Measurements from ENCODE around the gene TCP11. TPM values are rescaled to one million over a fixed set of nuclear protein-coding genes. Genes with fewer than 3 reads are reported as not detected.
A peak's percentile ranks its signal among the peaks of the same experiment; 100 is the strongest.

TCP11 gene
- total RNA-seq = not detected
- not detected for polyA plus RNA-seq

- Mint-ChIP-seq H3K4me1 (peaks cover 0 to 14% (median 8%) of the 10 kb centered on the region in 4 donors), H3K36me3 (no peaks in the 10 kb centered on the region), H3K27ac (peak within 1 kb of the TSS in 2 of 3 donors; percentile 38 to 40), H3K4me3 (peak within 1 kb of the TSS in 3 of 4 donors; percentile 0 to 77 (median 71)), H3K9me3 (no peaks in the 10 kb centered on the region), H3K27me3 (peaks cover 11% of the 10 kb centered on the region)
- H3K27ac ChIP-seq (ENCODE audit: insufficient read depth, low read length, poor library complexity, severe bottlenecking) = no peak within 1 kb of the TSS
- peaks cover 12% of the 10 kb centered on the region for H3K4me1 ChIP-seq (ENCODE audit: control insufficient read depth, insufficient read depth, low read length, poor library complexity, severe bottlenecking)
- H3K4me3 ChIP-seq (ENCODE audit: low read depth, low read length) = no peak within 1 kb of the TSS
- H3K27me3 ChIP-seq (ENCODE audit: control insufficient read depth, insufficient read depth, low read length) = peaks cover 2% of the 10 kb centered on the region
- H3K36me3 ChIP-seq (ENCODE audit: control insufficient read depth, insufficient read depth, low read length) = no peaks in the 10 kb centered on the region
- DNase-seq = peak; percentile 4 to 62 (median 36)
- H3K9me3 ChIP-seq (ENCODE audit: control insufficient read depth in 2 of 2, low read length in 2 of 2) = no peaks in the 10 kb centered on the region
- ATAC-seq (ENCODE audit: low read depth in 2 of 2) = peak; percentile 40 to 53
These were observed at the start of gene TCP11 for GRCh38 chr6:35141007-35141655. TSS of gene TCP11 (minus strand) at chr6:35141339. CDS start at chr6:35140870, 469 bp downstream.

DNA sequence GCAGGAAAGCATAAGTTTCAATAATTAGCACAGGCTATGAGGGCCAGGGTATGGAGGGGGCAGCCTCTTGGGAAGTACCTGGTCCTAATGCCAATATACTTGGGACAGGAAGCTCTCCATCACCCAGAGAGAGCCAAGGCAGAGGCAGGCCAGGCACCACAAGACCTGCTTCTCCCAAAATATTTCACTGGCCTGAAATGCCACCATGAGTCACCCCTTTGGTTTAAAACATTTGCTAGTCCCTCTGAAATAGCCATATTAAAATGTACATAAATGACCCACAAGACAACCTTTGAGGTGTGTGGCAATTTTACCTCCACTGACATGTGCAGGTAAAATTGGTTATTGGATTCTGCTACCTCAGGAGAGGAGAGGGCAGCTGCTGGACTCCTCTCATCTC lies 49.2 kb upstream of the TCP11 start:
- H3K9me3 Mint-ChIP-seq = no peaks in the 10 kb centered on the region
- H3K27ac Mint-ChIP-seq = no peak overlapping the region
- H3K36me3 ChIP-seq (ENCODE audit: control insufficient read depth, insufficient read depth, low read length) = no peaks in the 10 kb centered on the region
- no peak overlapping the region for H3K4me3 Mint-ChIP-seq
- no peak for DNase-seq
- peaks cover 0 to 8% (median 1%) of the 10 kb centered on the region in 4 donors for H3K4me1 Mint-ChIP-seq
- no peak for ATAC-seq (ENCODE audit: low read depth in 2 of 2)
- H3K36me3 Mint-ChIP-seq = no peaks in the 10 kb centered on the region
- no peak overlapping the region for H3K27ac ChIP-seq (ENCODE audit: insufficient read depth, low read length, poor library complexity, severe bottlenecking)
- H3K4me1 ChIP-seq (ENCODE audit: control insufficient read depth, insufficient read depth, low read length, poor library complexity, severe bottlenecking) = no peaks in the 10 kb centered on the region
- no peaks in the 10 kb centered on the region for H3K9me3 ChIP-seq (ENCODE audit: control insufficient read depth in 2 of 2, low read length in 2 of 2)
- no peak overlapping the region for H3K4me3 ChIP-seq (ENCODE audit: low read depth, low read length)
- H3K27me3 Mint-ChIP-seq = peaks cover 9% of the 10 kb centered on the region
- H3K27me3 ChIP-seq (ENCODE audit: control insufficient read depth, insufficient read depth, low read length) = peaks cover 6% of the 10 kb centered on the region

DNA sequence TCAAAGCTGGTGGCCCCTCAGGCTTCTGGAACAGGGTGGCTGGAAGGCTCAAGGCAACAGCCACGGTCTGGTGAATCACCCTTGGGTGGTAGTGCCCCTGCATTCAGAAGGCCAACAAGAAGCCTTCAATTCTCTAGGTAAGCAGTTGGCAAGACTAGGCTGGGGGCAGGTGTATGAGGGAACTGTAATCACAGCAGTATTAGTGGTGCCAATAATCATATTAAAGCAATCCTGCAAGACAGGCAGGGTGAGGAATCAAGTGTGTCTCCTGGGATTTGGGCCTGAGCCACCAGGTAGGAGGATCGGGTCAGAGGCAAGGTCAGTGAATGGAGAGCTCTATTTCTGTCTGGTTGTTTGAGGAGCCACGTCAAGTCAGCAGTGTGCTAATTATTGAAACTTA lies 47.7 kb upstream of the TCP11 start:
- Histone ChIP-seq H3K4me3 (ENCODE audit: low read depth, low read length) (no peak overlapping the region), H3K36me3 (ENCODE audit: control insufficient read depth, insufficient read depth, low read length) (no peaks in the 10 kb centered on the region), H3K27ac (ENCODE audit: insufficient read depth, low read length, poor library complexity, severe bottlenecking) (no peak overlapping the region), H3K9me3 (ENCODE audit: control insufficient read depth in 2 of 2, low read length in 2 of 2) (no peaks in the 10 kb centered on the region), H3K27me3 (ENCODE audit: control insufficient read depth, insufficient read depth, low read length) (peaks cover 10% of the 10 kb centered on the region), H3K4me1 (ENCODE audit: control insufficient read depth, insufficient read depth, low read length, poor library complexity, severe bottlenecking) (no peaks in the 10 kb centered on the region)
- H3K36me3 Mint-ChIP-seq = no peaks in the 10 kb centered on the region
- peaks cover 9% of the 10 kb centered on the region for H3K27me3 Mint-ChIP-seq
- ATAC-seq (ENCODE audit: low read depth in 2 of 2) (no peak), DNase-seq (no peak)
- H3K27ac Mint-ChIP-seq = no peak overlapping the region
- H3K4me1 Mint-ChIP-seq = peaks cover 0 to 4% (median 0%) of the 10 kb centered on the region in 4 donors
- H3K9me3 Mint-ChIP-seq = no peaks in the 10 kb centered on the region
- H3K4me3 Mint-ChIP-seq = no peak overlapping the region

GRCh38 chr6:35186571-35186970 lies 45.4 kb upstream of the TCP11 start:
- H3K36me3 Mint-ChIP-seq = no peaks in the 10 kb centered on the region
- peaks cover 0 to 6% (median 3%) of the 10 kb centered on the region in 4 donors for H3K4me1 Mint-ChIP-seq
- H3K4me3 Mint-ChIP-seq = no peak overlapping the region
- Histone ChIP-seq H3K4me3 (ENCODE audit: low read depth, low read length) (no peak overlapping the region), H3K27me3 (ENCODE audit: control insufficient read depth, insufficient read depth, low read length) (peaks cover 12% of the 10 kb centered on the region), H3K27ac (ENCODE audit: insufficient read depth, low read length, poor library complexity, severe bottlenecking) (no peak overlapping the region), H3K9me3 (ENCODE audit: control insufficient read depth in 2 of 2, low read length in 2 of 2) (no peaks in the 10 kb centered on the region), H3K36me3 (ENCODE audit: control insufficient read depth, insufficient read depth, low read length) (no peaks in the 10 kb centered on the region), H3K4me1 (ENCODE audit: control insufficient read depth, insufficient read depth, low read length, poor library complexity, severe bottlenecking) (no peaks in the 10 kb centered on the region)
- H3K27me3 Mint-ChIP-seq = peaks cover 18% of the 10 kb centered on the region
- peaks cover 0 to 1% (median 0%) of the 10 kb centered on the region in 7 donors for H3K9me3 Mint-ChIP-seq
- ATAC-seq (ENCODE audit: low read depth in 2 of 2) = no peak
- no peak for DNase-seq
- no peak overlapping the region for H3K27ac Mint-ChIP-seq

GRCh38 chr6:35185971-35186370 lies 44.8 kb upstream of the TCP11 start:
- Mint-ChIP-seq H3K36me3 (no peaks in the 10 kb centered on the region), H3K27ac (no peak overlapping the region), H3K4me3 (no peak overlapping the region), H3K4me1 (peaks cover 0 to 6% (median 3%) of the 10 kb centered on the region in 4 donors), H3K27me3 (peaks cover 18% of the 10 kb centered on the region), H3K9me3 (peaks cover 0 to 1% (median 0%) of the 10 kb centered on the region in 7 donors)
- H3K27ac ChIP-seq (ENCODE audit: insufficient read depth, low read length, poor library complexity, severe bottlenecking) = no peak overlapping the region
- H3K4me3 ChIP-seq (ENCODE audit: low read depth, low read length) = no peak overlapping the region
- ATAC-seq (ENCODE audit: low read depth in 2 of 2) = no peak
- no peaks in the 10 kb centered on the region for H3K36me3 ChIP-seq (ENCODE audit: control insufficient read depth, insufficient read depth, low read length)
- H3K9me3 ChIP-seq (ENCODE audit: control insufficient read depth in 2 of 2, low read length in 2 of 2) = no peaks in the 10 kb centered on the region
- H3K4me1 ChIP-seq (ENCODE audit: control insufficient read depth, insufficient read depth, low read length, poor library complexity, severe bottlenecking) = no peaks in the 10 kb centered on the region
- peaks cover 12% of the 10 kb centered on the region for H3K27me3 ChIP-seq (ENCODE audit: control insufficient read depth, insufficient read depth, low read length)
- no peak for DNase-seq

DNA sequence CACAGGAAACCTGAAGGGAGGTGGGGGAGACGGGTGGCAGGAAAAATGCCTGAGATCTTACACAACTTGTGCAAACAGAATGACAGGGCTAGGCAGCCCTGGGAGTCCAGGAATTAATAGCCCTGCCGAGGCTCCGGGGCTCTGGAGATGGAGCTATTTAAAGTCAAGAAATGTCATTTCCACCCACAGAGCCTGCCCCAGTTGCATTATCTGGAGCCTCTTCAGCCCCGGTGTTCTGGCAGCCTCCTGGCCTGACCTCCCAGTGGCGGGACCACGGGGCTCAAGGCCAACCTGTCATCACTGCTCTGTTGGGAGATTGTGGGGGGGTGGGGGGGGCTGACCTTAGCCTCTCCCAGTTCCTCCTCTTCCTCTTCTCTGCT lies 44.2 kb upstream of the TCP11 start:
- Histone ChIP-seq H3K4me1 (ENCODE audit: control insufficient read depth, insufficient read depth, low read length, poor library complexity, severe bottlenecking) (no peaks in the 10 kb centered on the region), H3K4me3 (ENCODE audit: low read depth, low read length) (no peak overlapping the region), H3K27ac (ENCODE audit: insufficient read depth, low read length, poor library complexity, severe bottlenecking) (no peak overlapping the region), H3K36me3 (ENCODE audit: control insufficient read depth, insufficient read depth, low read length) (no peaks in the 10 kb centered on the region), H3K27me3 (ENCODE audit: control insufficient read depth, insufficient read depth, low read length) (peaks cover 12% of the 10 kb centered on the region), H3K9me3 (ENCODE audit: control insufficient read depth in 2 of 2, low read length in 2 of 2) (no peaks in the 10 kb centered on the region)
- H3K27me3 Mint-ChIP-seq = peaks cover 18% of the 10 kb centered on the region
- no peak for ATAC-seq (ENCODE audit: low read depth in 2 of 2)
- peaks cover 0 to 6% (median 3%) of the 10 kb centered on the region in 4 donors for H3K4me1 Mint-ChIP-seq
- no peak overlapping the region for H3K4me3 Mint-ChIP-seq
- no peak for DNase-seq
- peaks cover 0 to 1% (median 0%) of the 10 kb centered on the region in 7 donors for H3K9me3 Mint-ChIP-seq
- H3K36me3 Mint-ChIP-seq = no peaks in the 10 kb centered on the region
- H3K27ac Mint-ChIP-seq = no peak overlapping the region

- peaks cover 0 to 1% (median 0%) of the 10 kb centered on the region in 7 donors for H3K9me3 Mint-ChIP-seq
- peaks cover 18% of the 10 kb centered on the region for H3K27me3 Mint-ChIP-seq
- H3K36me3 Mint-ChIP-seq = no peaks in the 10 kb centered on the region
- no peaks in the 10 kb centered on the region for H3K36me3 ChIP-seq (ENCODE audit: control insufficient read depth, insufficient read depth, low read length)
- no peaks in the 10 kb centered on the region for H3K4me1 ChIP-seq (ENCODE audit: control insufficient read depth, insufficient read depth, low read length, poor library complexity, severe bottlenecking)
- no peak overlapping the region for H3K27ac ChIP-seq (ENCODE audit: insufficient read depth, low read length, poor library complexity, severe bottlenecking)
- no peak overlapping the region for H3K27ac Mint-ChIP-seq
- H3K4me1 Mint-ChIP-seq = peaks cover 0 to 6% (median 3%) of the 10 kb centered on the region in 4 donors
- H3K9me3 ChIP-seq (ENCODE audit: control insufficient read depth in 2 of 2, low read length in 2 of 2) = no peaks in the 10 kb centered on the region
- ATAC-seq (ENCODE audit: low read depth in 2 of 2) (no peak), DNase-seq (no peak)
- peaks cover 12% of the 10 kb centered on the region for H3K27me3 ChIP-seq (ENCODE audit: control insufficient read depth, insufficient read depth, low read length)
- no peak overlapping the region for H3K4me3 Mint-ChIP-seq
- no peak overlapping the region for H3K4me3 ChIP-seq (ENCODE audit: low read depth, low read length)
These were observed 43.6 kb upstream of the TCP11 start for GRCh38 chr6:35184580-35185301.

Data from CD4-positive, CD25-positive, alpha-beta regulatory T cell (primary cell).